Measurements from ENCODE around the gene TMEM218. TPM values are rescaled to one million over a fixed set of nuclear protein-coding genes. Genes with fewer than 3 reads are reported as not detected.

TMEM218 gene
- total RNA-seq, 6 experiments from 2014 or later = 14.9 to 24.3 (median 20.7) TPM

DNA sequence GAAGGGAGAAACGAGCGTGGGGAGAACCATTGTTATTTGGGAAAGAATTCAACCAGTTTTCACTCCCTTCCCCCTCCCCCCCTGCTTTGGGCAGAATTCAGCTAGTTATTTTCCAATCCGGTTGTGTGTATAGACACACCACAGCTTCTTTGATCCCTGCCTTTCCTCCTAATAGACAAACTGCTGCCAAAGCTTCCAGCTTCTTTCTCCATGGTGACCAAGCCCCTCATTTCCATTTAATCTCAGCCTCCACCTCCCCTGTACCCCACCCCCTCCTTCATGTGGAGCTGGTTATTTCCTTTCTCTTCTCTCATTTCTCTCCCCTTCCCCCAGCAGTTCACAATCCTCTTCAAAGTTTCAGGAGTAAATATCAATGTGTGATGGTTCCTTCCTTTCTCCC is 28.4 kb upstream of the TMEM218 start:
- no peak for DNase-seq
- Mint-ChIP-seq H3K27ac (no peak overlapping the region), H3K9me3 (no peaks in the 10 kb centered on the region), H3K4me3 (no peak overlapping the region), H3K27me3 (ENCODE audit: insufficient read depth) (peaks cover 23% of the 10 kb centered on the region), H3K36me3 (ENCODE audit: low read depth) (no peaks in the 10 kb centered on the region), H3K4me1 (ENCODE audit: low read depth) (peaks cover 8% of the 10 kb centered on the region; the same call in 1 of the 2 replicates)
- TF ChIP-seq, protein P1, sequence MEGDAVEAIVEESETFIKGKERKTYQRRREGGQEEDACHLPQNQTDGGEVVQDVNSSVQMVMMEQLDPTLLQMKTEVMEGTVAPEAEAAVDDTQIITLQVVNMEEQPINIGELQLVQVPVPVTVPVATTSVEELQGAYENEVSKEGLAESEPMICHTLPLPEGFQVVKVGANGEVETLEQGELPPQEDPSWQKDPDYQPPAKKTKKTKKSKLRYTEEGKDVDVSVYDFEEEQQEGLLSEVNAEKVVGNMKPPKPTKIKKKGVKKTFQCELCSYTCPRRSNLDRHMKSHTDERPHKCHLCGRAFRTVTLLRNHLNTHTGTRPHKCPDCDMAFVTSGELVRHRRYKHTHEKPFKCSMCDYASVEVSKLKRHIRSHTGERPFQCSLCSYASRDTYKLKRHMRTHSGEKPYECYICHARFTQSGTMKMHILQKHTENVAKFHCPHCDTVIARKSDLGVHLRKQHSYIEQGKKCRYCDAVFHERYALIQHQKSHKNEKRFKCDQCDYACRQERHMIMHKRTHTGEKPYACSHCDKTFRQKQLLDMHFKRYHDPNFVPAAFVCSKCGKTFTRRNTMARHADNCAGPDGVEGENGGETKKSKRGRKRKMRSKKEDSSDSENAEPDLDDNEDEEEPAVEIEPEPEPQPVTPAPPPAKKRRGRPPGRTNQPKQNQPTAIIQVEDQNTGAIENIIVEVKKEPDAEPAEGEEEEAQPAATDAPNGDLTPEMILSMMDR (IDR thresholded peaks at IDR 0.05) = no peak

- Mint-ChIP-seq H3K4me1 (ENCODE audit: low read depth) (peaks cover 8% of the 10 kb centered on the region; the same call in 1 of the 2 replicates), H3K27ac (no peak overlapping the region), H3K36me3 (ENCODE audit: low read depth) (no peaks in the 10 kb centered on the region), H3K27me3 (ENCODE audit: insufficient read depth) (peaks cover 21% of the 10 kb centered on the region), H3K9me3 (no peaks in the 10 kb centered on the region), H3K4me3 (no peak overlapping the region)
- DNase-seq = no peak
- TF ChIP-seq, protein P1 (IDR thresholded peaks at IDR 0.05) = no peak
Observed at GRCh38 chr11:125138966-125139365, 27.5 kb upstream of the TMEM218 start.

- H3K4me3 Mint-ChIP-seq = no peak overlapping the region
- TF ChIP-seq, protein P1 (IDR thresholded peaks at IDR 0.05) = no peak
- peaks cover 24% of the 10 kb centered on the region for H3K27me3 Mint-ChIP-seq (ENCODE audit: insufficient read depth)
- no peaks in the 10 kb centered on the region for H3K4me1 Mint-ChIP-seq (ENCODE audit: low read depth)
- no peak overlapping the region for H3K27ac Mint-ChIP-seq
- no peaks in the 10 kb centered on the region for H3K36me3 Mint-ChIP-seq (ENCODE audit: low read depth)
- no peaks in the 10 kb centered on the region for H3K9me3 Mint-ChIP-seq
- no peak for DNase-seq
Observed at GRCh38 chr11:125136001-125136400, 24.6 kb upstream of the TMEM218 start.

DNA sequence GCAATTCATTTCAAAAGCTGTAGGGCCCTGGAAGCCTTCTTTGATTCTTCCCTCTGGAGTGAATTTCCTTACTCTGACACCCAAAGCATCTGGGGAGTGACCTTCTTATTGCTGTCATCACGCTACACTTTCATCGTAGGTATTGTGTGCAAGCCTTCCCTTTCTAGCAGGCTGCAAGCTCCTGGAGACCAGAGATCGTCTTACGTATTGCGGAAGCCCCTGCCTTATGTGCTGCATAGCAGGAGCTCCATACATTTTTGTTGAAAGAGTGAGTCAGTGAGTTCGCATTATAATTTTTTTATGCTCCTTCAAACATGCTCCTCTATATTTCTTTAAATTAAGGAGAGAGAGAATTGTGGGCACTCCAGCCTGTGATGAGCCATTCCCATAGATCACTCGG is 21.2 kb upstream of the TMEM218 start:
- TF ChIP-seq, protein P1 (IDR thresholded peaks at IDR 0.05) = peak; percentile 9; the same call in 1 of the 2 replicates
- Mint-ChIP-seq H3K27me3 (ENCODE audit: insufficient read depth) (peaks cover 13% of the 10 kb centered on the region), H3K9me3 (no peaks in the 10 kb centered on the region), H3K4me1 (ENCODE audit: low read depth) (peaks cover 22% of the 10 kb centered on the region), H3K36me3 (ENCODE audit: low read depth) (no peaks in the 10 kb centered on the region), H3K4me3 (no peak overlapping the region), H3K27ac (no peak overlapping the region)
- no peak for DNase-seq

DNA sequence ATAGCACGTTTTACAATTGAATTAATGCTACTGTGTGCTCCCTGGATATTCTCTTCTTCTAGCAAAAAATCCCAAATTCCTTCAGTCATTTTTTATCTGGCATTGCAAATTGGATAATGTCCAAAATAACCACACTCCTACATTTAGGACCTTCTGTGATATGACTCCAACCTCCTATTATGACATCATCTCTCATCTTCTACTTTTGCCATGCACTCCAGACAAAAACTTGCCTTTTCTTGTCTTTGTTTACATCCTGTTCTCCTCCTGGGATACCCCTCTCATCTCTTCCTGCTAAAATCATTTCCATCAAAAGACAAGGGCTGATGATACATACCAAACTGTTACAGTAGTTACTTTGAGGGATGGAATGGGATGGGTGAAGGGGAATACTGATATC is 20.6 kb upstream of the TMEM218 start:
- Mint-ChIP-seq H3K27me3 (ENCODE audit: insufficient read depth) (peaks cover 17% of the 10 kb centered on the region), H3K4me1 (ENCODE audit: low read depth) (peaks cover 22% of the 10 kb centered on the region), H3K36me3 (ENCODE audit: low read depth) (no peaks in the 10 kb centered on the region), H3K27ac (no peak overlapping the region), H3K4me3 (no peak overlapping the region), H3K9me3 (no peaks in the 10 kb centered on the region)
- no peak for DNase-seq
- TF ChIP-seq, protein P1 (IDR thresholded peaks at IDR 0.05) = no peak

All from HFFc6 (cell line).